Neural progenitor cell (in vitro differentiated cells): Measurements from ENCODE around the gene ARHGAP29. TPM values are rescaled to one million over a fixed set of nuclear protein-coding genes. Genes with fewer than 3 reads are reported as not detected.
A peak's percentile ranks its signal among the peaks of the same experiment; 100 is the strongest.

Experiments used
- DNase-seq: peaks from one replicate; pipeline ENCODE4 v3.0.0-alpha.2; 2016; ENCODE audit warnings: low spot score
- H2AFZ ChIP-seq: fragments of 200-600 bp; sonication (generic); replicated peaks from 2 replicates; pipeline ENCODE4 v1.6.1; 2016; ENCODE audit warnings: antibody characterized with exemption
- H3F3A ChIP-seq: fragments of 200-600 bp; sonication (generic); 2 replicates; pipeline ENCODE4 v1.6.1; 2016; ENCODE audit warnings: antibody characterized with exemption, low read depth
- H3K27ac ChIP-seq: fragments of 200-600 bp; sonication (generic); 2 replicates; pipeline ENCODE4 v1.5.1; 2016; ENCODE audit warnings: mild to moderate bottlenecking
- H3K27me3 ChIP-seq: fragments of 200-600 bp; sonication (generic); 2 replicates; pipeline ENCODE4 v1.6.1; 2016; ENCODE audit warnings: mild to moderate bottlenecking, moderate library complexity
- H3K36me3 ChIP-seq: fragments of 200-600 bp; sonication (generic); 2 replicates; pipeline ENCODE4 v1.5.1; 2016
- H3K4me1 ChIP-seq: fragments of 200-600 bp; sonication (generic); 2 replicates; pipeline ENCODE4 v1.6.1; 2016; ENCODE audit warnings: mixed run types
- H3K4me2 ChIP-seq: fragments of 200-600 bp; sonication (generic); 2 replicates; pipeline ENCODE4 v1.6.1; 2016
- H3K4me3 ChIP-seq: fragments of 200-600 bp; sonication (generic); 2 replicates; pipeline ENCODE4 v1.5.1; 2016
- H3K79me2 ChIP-seq: fragments of 200-600 bp; sonication (generic); 2 replicates; pipeline ENCODE4 v1.6.1; 2016; ENCODE audit warnings: low read depth
- H3K9ac ChIP-seq: fragments of 200-600 bp; sonication (generic); 2 replicates; pipeline ENCODE4 v1.6.1; 2016
- H3K9me3 ChIP-seq: fragments of 200-600 bp; sonication (generic); 2 replicates; pipeline ENCODE4 v1.5.1; 2016; ENCODE audit warnings: low read depth
- H4K20me1 ChIP-seq: fragments of 200-600 bp; sonication (generic); 2 replicates; pipeline ENCODE4 v1.6.1; 2016; ENCODE audit warnings: low read depth
- H3K27ac Mint-ChIP-seq: 3 replicates; pipeline ENCODE4 v1.8.0; 2021; ENCODE audit warnings: mixed read lengths
- H3K27me3 Mint-ChIP-seq: 2 replicates; pipeline ENCODE4 v1.8.0; 2022; ENCODE audit warnings: low read depth, mild to moderate bottlenecking, inconsistent platforms, moderate library complexity, mixed read lengths; ENCODE audit not compliant: insufficient read depth
- H3K36me3 Mint-ChIP-seq: 3 replicates; pipeline ENCODE4 v1.8.0; 2021; ENCODE audit warnings: mixed read lengths
- H3K4me1 Mint-ChIP-seq: 3 replicates; pipeline ENCODE4 v1.8.0; 2021; ENCODE audit warnings: mixed read lengths
- H3K4me3 Mint-ChIP-seq: 3 replicates; pipeline ENCODE4 v1.8.0; 2021; ENCODE audit warnings: mild to moderate bottlenecking, moderate library complexity, mixed read lengths
- H3K9me3 Mint-ChIP-seq: 3 replicates; pipeline ENCODE4 v1.8.0; 2020; ENCODE audit warnings: mixed read lengths
- CTCF ChIP-seq: fragments of 200-600 bp; sonication (generic); IDR thresholded peaks from 2 replicates; pipeline ENCODE4 v1.5.1; 2017; ENCODE audit warnings: antibody characterized with exemption, mild to moderate bottlenecking
- EZH2 ChIP-seq: fragments of 200-600 bp; sonication (generic); IDR thresholded peaks from 2 replicates; pipeline ENCODE4 v1.6.1; 2017; ENCODE audit warnings: antibody characterized with exemption, mild to moderate bottlenecking, moderate library complexity
- EZH2phosphoT487 ChIP-seq: fragments of 200-600 bp; sonication (generic); IDR thresholded peaks from 2 replicates; pipeline ENCODE4 v1.6.1; 2017; ENCODE audit warnings: antibody characterized with exemption
- total RNA-seq: library from RNA; depleted of rRNA; stranded (reverse); fragments of >200 nt; gene quantifications from 2 replicates; pipeline ENCODE4 v1.2.3, GENCODE V29; 2015; ENCODE audit warnings: low replicate concordance

Gene ARHGAP29
- total RNA-seq, 1 donor from 2014 or later, result 14.8 TPM

DNA sequence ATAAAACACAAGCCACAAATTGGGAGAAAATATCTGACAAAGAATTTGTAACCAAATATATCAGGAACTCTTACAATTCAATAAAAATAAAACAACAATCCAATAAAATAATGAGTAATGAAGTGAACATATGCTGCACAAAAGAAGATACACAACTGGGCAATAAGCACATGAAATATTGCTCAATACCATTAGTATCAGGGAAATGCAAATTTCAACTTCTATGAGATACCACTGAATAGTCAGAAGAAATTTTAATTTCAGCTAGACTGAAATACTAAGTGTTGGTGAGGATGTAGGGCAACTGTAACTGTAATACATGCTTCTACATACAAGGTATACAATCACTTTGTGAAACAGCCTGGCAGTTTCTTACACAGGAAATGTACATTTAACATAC lies 7.4 kb upstream of the ARHGAP29 start:
- no peaks in the 10 kb centered on the region for H4K20me1 ChIP-seq
- peaks cover 11% of the 10 kb centered on the region for H3K4me1 Mint-ChIP-seq
- peaks cover 88% of the 10 kb centered on the region for H3K27me3 ChIP-seq
- H2AFZ ChIP-seq, result no peak overlapping the region
- peaks cover 5% of the 10 kb centered on the region for H3K36me3 Mint-ChIP-seq
- H3K36me3 ChIP-seq, result no peaks in the 10 kb centered on the region
- no peaks in the 10 kb centered on the region for H3F3A ChIP-seq
- H3K9ac ChIP-seq, result no peak overlapping the region
- peaks cover 4% of the 10 kb centered on the region for H3K4me1 ChIP-seq
- no peak overlapping the region for H3K27ac ChIP-seq
- H3K9me3 Mint-ChIP-seq, result peaks cover 13% of the 10 kb centered on the region
- H3K27ac Mint-ChIP-seq, result no peak overlapping the region
- no peak overlapping the region for H3K4me2 ChIP-seq
- TF ChIP-seq EZH2phosphoT487 (no peak), EZH2 (no peak), CTCF (no peak)
- DNase-seq, result no peak
- no peaks in the 10 kb centered on the region for H3K79me2 ChIP-seq
- H3K4me3 Mint-ChIP-seq, result no peak overlapping the region
- H3K9me3 ChIP-seq, result peaks cover 7% of the 10 kb centered on the region
- H3K4me3 ChIP-seq, result no peak overlapping the region
- H3K27me3 Mint-ChIP-seq, result peaks cover 38% of the 10 kb centered on the region

DNA sequence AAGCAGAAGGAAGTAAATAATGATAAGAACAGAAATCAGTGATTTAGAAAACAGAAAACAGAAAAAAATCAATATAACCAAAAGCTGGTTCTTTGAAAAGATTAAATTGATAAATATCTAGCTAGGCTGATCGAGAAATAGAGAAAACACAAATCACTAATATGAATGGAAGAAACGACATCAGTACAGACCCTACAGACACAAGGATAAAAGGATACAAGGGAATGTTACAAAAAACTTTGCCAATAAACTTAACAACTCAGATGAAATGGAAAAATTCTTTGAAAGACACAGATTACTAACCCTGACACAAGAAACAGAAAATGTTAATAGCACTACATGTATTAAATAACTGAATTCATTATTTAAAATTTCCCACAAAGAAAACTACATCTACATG lies 6.3 kb upstream of the ARHGAP29 start:
- Histone ChIP-seq H3K27me3 (peaks cover 88% of the 10 kb centered on the region), H3F3A (no peaks in the 10 kb centered on the region), H3K4me1 (peaks cover 4% of the 10 kb centered on the region), H4K20me1 (no peaks in the 10 kb centered on the region), H3K79me2 (no peaks in the 10 kb centered on the region), H3K4me2 (no peak overlapping the region), H2AFZ (no peak overlapping the region), H3K4me3 (no peak overlapping the region), H3K9me3 (peaks cover 7% of the 10 kb centered on the region), H3K9ac (no peak overlapping the region), H3K36me3 (no peaks in the 10 kb centered on the region), H3K27ac (no peak overlapping the region)
- Mint-ChIP-seq H3K4me1 (peaks cover 11% of the 10 kb centered on the region), H3K27me3 (peaks cover 44% of the 10 kb centered on the region), H3K27ac (no peak overlapping the region), H3K36me3 (peaks cover 5% of the 10 kb centered on the region), H3K4me3 (no peak overlapping the region), H3K9me3 (peaks cover 13% of the 10 kb centered on the region)
- DNase-seq, result no peak
- TF ChIP-seq CTCF (no peak), EZH2 (no peak), EZH2phosphoT487 (no peak)

- no peak overlapping the region for H2AFZ ChIP-seq
- H4K20me1 ChIP-seq, result peaks cover 9% of the 10 kb centered on the region
- peak; percentile 42 for DNase-seq
- H3K79me2 ChIP-seq, result no peaks in the 10 kb centered on the region
- Mint-ChIP-seq H3K4me1 (peaks cover 5% of the 10 kb centered on the region), H3K9me3 (peaks cover 13% of the 10 kb centered on the region), H3K36me3 (peaks cover 5% of the 10 kb centered on the region), H3K27ac (no peak overlapping the region), H3K27me3 (peaks cover 40% of the 10 kb centered on the region), H3K4me3 (no peak overlapping the region)
- H3K27me3 ChIP-seq, result peaks cover 85% of the 10 kb centered on the region
- TF ChIP-seq CTCF (peak; percentile 77), EZH2 (no peak)
- no peak overlapping the region for H3K4me2 ChIP-seq
- peaks cover 7% of the 10 kb centered on the region for H3K9me3 ChIP-seq
- no peaks in the 10 kb centered on the region for H3K36me3 ChIP-seq
- peaks cover 10% of the 10 kb centered on the region for H3F3A ChIP-seq
- no peak overlapping the region for H3K4me3 ChIP-seq
- H3K27ac ChIP-seq, result no peak overlapping the region
- peaks cover 7% of the 10 kb centered on the region for H3K4me1 ChIP-seq
- no peak overlapping the region for H3K9ac ChIP-seq
Observed at GRCh38 chr1:94240822-94241221, 3.4 kb upstream of the ARHGAP29 start.
